K562 (cell line): ENCODE data around the gene VPS9D1. TPM values are rescaled to one million over a fixed set of nuclear protein-coding genes. Genes with fewer than 3 reads are reported as not detected.

Source experiments
- ARNT ChIP-seq, 2 experiments: fragments of 450-650 bp; IDR thresholded peaks; 2 replicates each; pipeline ENCODE4 v1.6.1; 2016; ENCODE audit warnings: mild to moderate bottlenecking in 1 of 2
- E4F1 ChIP-seq: fragments of 250-450 bp; sonication (Bioruptor Pico); IDR thresholded peaks from 2 replicates; pipeline ENCODE4 v1.5.0; 2021; ENCODE audit warnings: mild to moderate bottlenecking, borderline replicate concordance
- GTF2F1 ChIP-seq: IDR thresholded peaks from 2 replicates; pipeline ENCODE4 v1.6.1; 2011; ENCODE audit warnings: low read depth, low read length, improper control_type of control experiment
- NBN ChIP-seq: fragments of 450-650 bp; IDR thresholded peaks from 2 replicates; pipeline ENCODE4 v1.6.1; 2016; ENCODE audit warnings: low read depth, mild to moderate bottlenecking
- PHF20 ChIP-seq: fragments of 450-650 bp; IDR thresholded peaks from 2 replicates; pipeline ENCODE4 v1.6.1; 2018; ENCODE audit not compliant: partially characterized antibody
- STAG1 ChIP-seq: sonication (generic); formaldehyde crosslinking; IDR thresholded peaks from 2 replicates; pipeline ENCODE4 v1.5.0; 2020; ENCODE audit warnings: missing genetic modification reagents, borderline replicate concordance
- ZNF551 ChIP-seq: fragments of 250-450 bp; sonication (Bioruptor Pico); IDR thresholded peaks from 2 replicates; pipeline ENCODE4 v1.5.0; 2021; ENCODE audit warnings: mild to moderate bottlenecking, moderate library complexity
- polyA plus RNA-seq, 8 experiments: library from polyadenylated mRNA; depleted of rRNA in 4 of 8; stranded (reverse) in 5 of 8; unstranded in 3 of 8; fragments of >200 nt; fragmentation: Nextera tagmentation in 2 of 8; fragmentation: Illumina TruSeq in 1 of 8; extraction: Ambion mirVana in 2 of 8; extraction: Trizol in 1 of 8; gene quantifications; 2 replicates each; pipeline versions ENCODE4 v1.2.1 to v1.2.3, GENCODE V29; 2011 to 2014; ENCODE audit warnings: inconsistent platforms in 1 of 8, missing spikeins in 1 of 8
- total RNA-seq, 7 experiments: library from RNA; depleted of rRNA in 6 of 7; stranded (reverse); fragments of >200 nt in 6 of 7; fragmentation: Illumina TruSeq in 2 of 7; extraction: Trizol in 2 of 7; gene quantifications; 2 replicates each; pipeline versions ENCODE4 v1.2.1 to v1.2.3, GENCODE V29; 2011 to 2021; ENCODE audit warnings: low replicate concordance in 1 of 7
- TF ChIP-seq, protein P1 (sequence below): fragments of 200-600 bp; sonication (generic); IDR thresholded peaks from one replicate; pipeline ENCODE4 v1.6.1; 2012; ENCODE audit warnings: mild to moderate bottlenecking, low read depth, low read length, inconsistent platforms
- TF ChIP-seq, protein P2 (sequence below): fragments of 200-800 bp; sonication (Bioruptor generic); IDR thresholded peaks from 2 replicates; pipeline ENCODE4 v1.6.1; 2016; ENCODE audit warnings: missing genetic modification characterization, missing compliant biosample characterization

The VPS9D1 gene
- total and polyA plus RNA-seq, 9 of the 15 experiments (the other 6 are each of a cell fraction or from before 2014, with no cell fraction given) = 0.33 to 3.1 (median 1.1) TPM

- TF ChIP-seq, protein P1, sequence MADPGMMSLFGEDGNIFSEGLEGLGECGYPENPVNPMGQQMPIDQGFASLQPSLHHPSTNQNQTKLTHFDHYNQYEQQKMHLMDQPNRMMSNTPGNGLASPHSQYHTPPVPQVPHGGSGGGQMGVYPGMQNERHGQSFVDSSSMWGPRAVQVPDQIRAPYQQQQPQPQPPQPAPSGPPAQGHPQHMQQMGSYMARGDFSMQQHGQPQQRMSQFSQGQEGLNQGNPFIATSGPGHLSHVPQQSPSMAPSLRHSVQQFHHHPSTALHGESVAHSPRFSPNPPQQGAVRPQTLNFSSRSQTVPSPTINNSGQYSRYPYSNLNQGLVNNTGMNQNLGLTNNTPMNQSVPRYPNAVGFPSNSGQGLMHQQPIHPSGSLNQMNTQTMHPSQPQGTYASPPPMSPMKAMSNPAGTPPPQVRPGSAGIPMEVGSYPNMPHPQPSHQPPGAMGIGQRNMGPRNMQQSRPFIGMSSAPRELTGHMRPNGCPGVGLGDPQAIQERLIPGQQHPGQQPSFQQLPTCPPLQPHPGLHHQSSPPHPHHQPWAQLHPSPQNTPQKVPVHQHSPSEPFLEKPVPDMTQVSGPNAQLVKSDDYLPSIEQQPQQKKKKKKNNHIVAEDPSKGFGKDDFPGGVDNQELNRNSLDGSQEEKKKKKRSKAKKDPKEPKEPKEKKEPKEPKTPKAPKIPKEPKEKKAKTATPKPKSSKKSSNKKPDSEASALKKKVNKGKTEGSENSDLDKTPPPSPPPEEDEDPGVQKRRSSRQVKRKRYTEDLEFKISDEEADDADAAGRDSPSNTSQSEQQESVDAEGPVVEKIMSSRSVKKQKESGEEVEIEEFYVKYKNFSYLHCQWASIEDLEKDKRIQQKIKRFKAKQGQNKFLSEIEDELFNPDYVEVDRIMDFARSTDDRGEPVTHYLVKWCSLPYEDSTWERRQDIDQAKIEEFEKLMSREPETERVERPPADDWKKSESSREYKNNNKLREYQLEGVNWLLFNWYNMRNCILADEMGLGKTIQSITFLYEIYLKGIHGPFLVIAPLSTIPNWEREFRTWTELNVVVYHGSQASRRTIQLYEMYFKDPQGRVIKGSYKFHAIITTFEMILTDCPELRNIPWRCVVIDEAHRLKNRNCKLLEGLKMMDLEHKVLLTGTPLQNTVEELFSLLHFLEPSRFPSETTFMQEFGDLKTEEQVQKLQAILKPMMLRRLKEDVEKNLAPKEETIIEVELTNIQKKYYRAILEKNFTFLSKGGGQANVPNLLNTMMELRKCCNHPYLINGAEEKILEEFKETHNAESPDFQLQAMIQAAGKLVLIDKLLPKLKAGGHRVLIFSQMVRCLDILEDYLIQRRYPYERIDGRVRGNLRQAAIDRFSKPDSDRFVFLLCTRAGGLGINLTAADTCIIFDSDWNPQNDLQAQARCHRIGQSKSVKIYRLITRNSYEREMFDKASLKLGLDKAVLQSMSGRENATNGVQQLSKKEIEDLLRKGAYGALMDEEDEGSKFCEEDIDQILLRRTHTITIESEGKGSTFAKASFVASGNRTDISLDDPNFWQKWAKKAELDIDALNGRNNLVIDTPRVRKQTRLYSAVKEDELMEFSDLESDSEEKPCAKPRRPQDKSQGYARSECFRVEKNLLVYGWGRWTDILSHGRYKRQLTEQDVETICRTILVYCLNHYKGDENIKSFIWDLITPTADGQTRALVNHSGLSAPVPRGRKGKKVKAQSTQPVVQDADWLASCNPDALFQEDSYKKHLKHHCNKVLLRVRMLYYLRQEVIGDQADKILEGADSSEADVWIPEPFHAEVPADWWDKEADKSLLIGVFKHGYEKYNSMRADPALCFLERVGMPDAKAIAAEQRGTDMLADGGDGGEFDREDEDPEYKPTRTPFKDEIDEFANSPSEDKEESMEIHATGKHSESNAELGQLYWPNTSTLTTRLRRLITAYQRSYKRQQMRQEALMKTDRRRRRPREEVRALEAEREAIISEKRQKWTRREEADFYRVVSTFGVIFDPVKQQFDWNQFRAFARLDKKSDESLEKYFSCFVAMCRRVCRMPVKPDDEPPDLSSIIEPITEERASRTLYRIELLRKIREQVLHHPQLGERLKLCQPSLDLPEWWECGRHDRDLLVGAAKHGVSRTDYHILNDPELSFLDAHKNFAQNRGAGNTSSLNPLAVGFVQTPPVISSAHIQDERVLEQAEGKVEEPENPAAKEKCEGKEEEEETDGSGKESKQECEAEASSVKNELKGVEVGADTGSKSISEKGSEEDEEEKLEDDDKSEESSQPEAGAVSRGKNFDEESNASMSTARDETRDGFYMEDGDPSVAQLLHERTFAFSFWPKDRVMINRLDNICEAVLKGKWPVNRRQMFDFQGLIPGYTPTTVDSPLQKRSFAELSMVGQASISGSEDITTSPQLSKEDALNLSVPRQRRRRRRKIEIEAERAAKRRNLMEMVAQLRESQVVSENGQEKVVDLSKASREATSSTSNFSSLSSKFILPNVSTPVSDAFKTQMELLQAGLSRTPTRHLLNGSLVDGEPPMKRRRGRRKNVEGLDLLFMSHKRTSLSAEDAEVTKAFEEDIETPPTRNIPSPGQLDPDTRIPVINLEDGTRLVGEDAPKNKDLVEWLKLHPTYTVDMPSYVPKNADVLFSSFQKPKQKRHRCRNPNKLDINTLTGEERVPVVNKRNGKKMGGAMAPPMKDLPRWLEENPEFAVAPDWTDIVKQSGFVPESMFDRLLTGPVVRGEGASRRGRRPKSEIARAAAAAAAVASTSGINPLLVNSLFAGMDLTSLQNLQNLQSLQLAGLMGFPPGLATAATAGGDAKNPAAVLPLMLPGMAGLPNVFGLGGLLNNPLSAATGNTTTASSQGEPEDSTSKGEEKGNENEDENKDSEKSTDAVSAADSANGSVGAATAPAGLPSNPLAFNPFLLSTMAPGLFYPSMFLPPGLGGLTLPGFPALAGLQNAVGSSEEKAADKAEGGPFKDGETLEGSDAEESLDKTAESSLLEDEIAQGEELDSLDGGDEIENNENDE = no peak
- TF ChIP-seq, protein P2, sequence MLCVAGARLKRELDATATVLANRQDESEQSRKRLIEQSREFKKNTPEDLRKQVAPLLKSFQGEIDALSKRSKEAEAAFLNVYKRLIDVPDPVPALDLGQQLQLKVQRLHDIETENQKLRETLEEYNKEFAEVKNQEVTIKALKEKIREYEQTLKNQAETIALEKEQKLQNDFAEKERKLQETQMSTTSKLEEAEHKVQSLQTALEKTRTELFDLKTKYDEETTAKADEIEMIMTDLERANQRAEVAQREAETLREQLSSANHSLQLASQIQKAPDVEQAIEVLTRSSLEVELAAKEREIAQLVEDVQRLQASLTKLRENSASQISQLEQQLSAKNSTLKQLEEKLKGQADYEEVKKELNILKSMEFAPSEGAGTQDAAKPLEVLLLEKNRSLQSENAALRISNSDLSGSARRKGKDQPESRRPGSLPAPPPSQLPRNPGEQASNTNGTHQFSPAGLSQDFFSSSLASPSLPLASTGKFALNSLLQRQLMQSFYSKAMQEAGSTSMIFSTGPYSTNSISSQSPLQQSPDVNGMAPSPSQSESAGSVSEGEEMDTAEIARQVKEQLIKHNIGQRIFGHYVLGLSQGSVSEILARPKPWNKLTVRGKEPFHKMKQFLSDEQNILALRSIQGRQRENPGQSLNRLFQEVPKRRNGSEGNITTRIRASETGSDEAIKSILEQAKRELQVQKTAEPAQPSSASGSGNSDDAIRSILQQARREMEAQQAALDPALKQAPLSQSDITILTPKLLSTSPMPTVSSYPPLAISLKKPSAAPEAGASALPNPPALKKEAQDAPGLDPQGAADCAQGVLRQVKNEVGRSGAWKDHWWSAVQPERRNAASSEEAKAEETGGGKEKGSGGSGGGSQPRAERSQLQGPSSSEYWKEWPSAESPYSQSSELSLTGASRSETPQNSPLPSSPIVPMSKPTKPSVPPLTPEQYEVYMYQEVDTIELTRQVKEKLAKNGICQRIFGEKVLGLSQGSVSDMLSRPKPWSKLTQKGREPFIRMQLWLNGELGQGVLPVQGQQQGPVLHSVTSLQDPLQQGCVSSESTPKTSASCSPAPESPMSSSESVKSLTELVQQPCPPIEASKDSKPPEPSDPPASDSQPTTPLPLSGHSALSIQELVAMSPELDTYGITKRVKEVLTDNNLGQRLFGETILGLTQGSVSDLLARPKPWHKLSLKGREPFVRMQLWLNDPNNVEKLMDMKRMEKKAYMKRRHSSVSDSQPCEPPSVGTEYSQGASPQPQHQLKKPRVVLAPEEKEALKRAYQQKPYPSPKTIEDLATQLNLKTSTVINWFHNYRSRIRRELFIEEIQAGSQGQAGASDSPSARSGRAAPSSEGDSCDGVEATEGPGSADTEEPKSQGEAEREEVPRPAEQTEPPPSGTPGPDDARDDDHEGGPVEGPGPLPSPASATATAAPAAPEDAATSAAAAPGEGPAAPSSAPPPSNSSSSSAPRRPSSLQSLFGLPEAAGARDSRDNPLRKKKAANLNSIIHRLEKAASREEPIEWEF = no peak
- no peak for TF ChIP-seq GTF2F1
- no peak for TF ChIP-seq STAG1 (CRISPR knock-in tag)
- peak; percentile 56; the same call in 1 of the 2 replicates for TF ChIP-seq E4F1 (CRISPR knock-in tag)
- no peak for TF ChIP-seq ZNF551
- TF ChIP-seq NBN = no peak
- no peak for TF ChIP-seq ARNT (IDR thresholded peaks at IDR 0.05)
- TF ChIP-seq PHF20 = peak; percentile 78
These were observed 34.1 kb downstream of the VPS9D1 start, which contains the start of gene CDK10 (continued) for GRCh38 chr16:89686520-89687091.
